Spleen (tissue), 11 donors: ENCODE data around the gene ZBTB14. TPM values are rescaled to one million over a fixed set of nuclear protein-coding genes. Genes with fewer than 3 reads are reported as not detected.

Source experiments
- DNase-seq: peaks from one replicate; pipeline ENCODE4 v3.0.0-alpha.2; 2020
- H3K27ac ChIP-seq, 8 donors: fragments of 200-600 bp; sonication (generic) in 7 of 8; 1 replicate in 4 of 8; 2 replicates in 4 of 8; pipeline versions ENCODE4 v1.5.0 to v1.8.0; 2016 to 2021; ENCODE audit warnings: inconsistent platforms in 4 of 8, mild to moderate bottlenecking in 4 of 8, moderate library complexity in 1 of 8
- H3K27me3 ChIP-seq, 7 donors: fragments of 200-600 bp; sonication (generic) in 6 of 7; replicated peaks in 1 of 7; 1 replicate in 4 of 7; 2 replicates in 3 of 7; pipeline versions ENCODE4 v1.5.0 to v1.8.0; 2016 to 2021; ENCODE audit warnings: inconsistent platforms in 3 of 7, mild to moderate bottlenecking in 1 of 7
- H3K36me3 ChIP-seq, 6 donors: fragments of 200-600 bp; sonication (generic) in 5 of 6; 1 replicate in 4 of 6; 2 replicates in 2 of 6; pipeline versions ENCODE4 v1.5.0 to v1.8.0; 2016 to 2021; ENCODE audit warnings: inconsistent platforms in 2 of 6
- H3K4me1 ChIP-seq, 6 donors: fragments of 200-600 bp; sonication (generic) in 5 of 6; 1 replicate in 3 of 6; 2 replicates in 3 of 6; pipeline versions ENCODE4 v1.5.0 to v1.8.0; 2016 to 2021; ENCODE audit warnings: inconsistent platforms in 3 of 6
- H3K4me3 ChIP-seq, 8 donors: fragments of 200-600 bp; sonication (generic) in 7 of 8; 1 replicate in 4 of 8; 2 replicates in 4 of 8; pipeline versions ENCODE4 v1.5.0 to v1.8.0; 2016 to 2021; ENCODE audit warnings: inconsistent platforms in 4 of 8, mild to moderate bottlenecking in 4 of 8, moderate library complexity in 2 of 8
- H3K9me3 ChIP-seq, 8 donors: fragments of 200-600 bp; sonication (generic) in 7 of 8; 1 replicate in 4 of 8; 2 replicates in 4 of 8; pipeline versions ENCODE4 v1.5.0 to v1.8.0; 2016 to 2021; ENCODE audit warnings: inconsistent platforms in 4 of 8
- POLR2A ChIP-seq, 3 donors: fragments of 450-650 bp; IDR thresholded peaks; one replicate each; pipeline ENCODE4 v1.5.1; 2017; ENCODE audit warnings: antibody characterized with exemption in 3 of 3, mild to moderate bottlenecking in 1 of 3
- POLR2AphosphoS5 ChIP-seq, 3 donors: sonication (generic); formaldehyde crosslinking; IDR thresholded peaks; one replicate each; pipeline ENCODE4 v1.5.1; 2017; ENCODE audit warnings: antibody characterized with exemption in 3 of 3
- whole genome bisulfite sequencing, 5 donors: extraction: QIAGEN DNeasy Blood & Tissue Kit in 3 of 5; methylation state at CpG; one replicate each; pipeline versions ENCODE4 v1.1.5 to v1.1.7; 2013 to 2018; 5-methylcytosine and 5-hydroxymethylcytosine counted together
- intact Hi-C: fragments of 100-400 bp; cut with DNase I; formaldehyde crosslinking; loops from one replicate; pipeline ENCODE4 v1.15.0; 2023; ENCODE audit warnings: low total_unique reads
- polyA plus RNA-seq, 3 donors: library from polyadenylated mRNA; stranded (reverse); fragments of 200-250 nt; gene quantifications; one replicate each; pipeline ENCODE4 v1.2.1, GENCODE V29; 2013
- total RNA-seq, 7 donors: library from RNA; depleted of rRNA in 3 of 7; stranded (reverse); fragments of >200 nt in 3 of 7; fragmentation: NEBNext Ultra II Directional in 4 of 7; extraction: Animal tissue kit (Norgen Biotek cat#: 25700) in 4 of 7; gene quantifications; one replicate each; pipeline versions ENCODE4 v1.1.0 to v1.2.1, GENCODE V29; 2016 to 2021
- TF ChIP-seq, protein P1 (sequence below), 11 experiments: fragments of 200-600 bp in 7 of 11; fragments of 450-650 bp in 4 of 11; sonication (generic) in 4 of 11; IDR thresholded peaks in 8 of 11; conservative IDR thresholded peaks in 3 of 11; 1 replicate in 7 of 11; 2 replicates in 4 of 11; pipeline versions ENCODE4 v1.4.0 to v1.8.0; 2016 to 2021; ENCODE audit warnings: antibody characterized with exemption in 11 of 11, inconsistent platforms in 4 of 11, mild to moderate bottlenecking in 1 of 11
- donor health status: healthy with polysubstance abuse.
- donor health status: DM: no; HTN: no; CAD: no; lungs with moderate emphysema.
- donor health status: DM: no; HTN: no; CAD: no.
- donor health status: Bipolar disorder and iron deficiency.
- donor health status: healthy.
- donor health status: DM: no; HTN: no; CAD: no.
- donor health status: DM: yes; HTN: yes; CAD: no.

The ZBTB14 gene
- total and polyA plus RNA-seq, 10 donors = 12.9 to 26.7 (median 20.9) TPM

DNA sequence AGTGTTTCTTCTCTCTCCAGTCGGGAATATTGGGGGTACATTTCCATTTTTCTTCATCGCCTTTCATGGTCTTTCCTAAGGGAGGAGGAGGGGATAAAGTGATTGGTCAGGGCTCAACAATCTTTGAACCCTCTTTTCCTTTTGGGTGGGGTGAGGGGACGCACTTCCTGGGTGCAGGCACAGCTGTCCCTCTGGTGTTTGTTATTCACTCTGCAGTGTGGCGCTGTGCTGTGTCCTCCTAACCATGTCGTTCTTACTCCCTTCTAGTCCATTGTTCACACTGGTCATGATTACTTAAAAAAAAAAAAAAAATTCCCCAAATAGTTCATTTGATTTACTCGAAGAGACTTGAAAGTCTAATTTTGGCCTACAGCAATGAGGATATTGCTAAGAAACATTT, 44.4 kb downstream of the ZBTB14 start:
- no peak overlapping the region for H3K27ac ChIP-seq
- TF ChIP-seq, protein P1, sequence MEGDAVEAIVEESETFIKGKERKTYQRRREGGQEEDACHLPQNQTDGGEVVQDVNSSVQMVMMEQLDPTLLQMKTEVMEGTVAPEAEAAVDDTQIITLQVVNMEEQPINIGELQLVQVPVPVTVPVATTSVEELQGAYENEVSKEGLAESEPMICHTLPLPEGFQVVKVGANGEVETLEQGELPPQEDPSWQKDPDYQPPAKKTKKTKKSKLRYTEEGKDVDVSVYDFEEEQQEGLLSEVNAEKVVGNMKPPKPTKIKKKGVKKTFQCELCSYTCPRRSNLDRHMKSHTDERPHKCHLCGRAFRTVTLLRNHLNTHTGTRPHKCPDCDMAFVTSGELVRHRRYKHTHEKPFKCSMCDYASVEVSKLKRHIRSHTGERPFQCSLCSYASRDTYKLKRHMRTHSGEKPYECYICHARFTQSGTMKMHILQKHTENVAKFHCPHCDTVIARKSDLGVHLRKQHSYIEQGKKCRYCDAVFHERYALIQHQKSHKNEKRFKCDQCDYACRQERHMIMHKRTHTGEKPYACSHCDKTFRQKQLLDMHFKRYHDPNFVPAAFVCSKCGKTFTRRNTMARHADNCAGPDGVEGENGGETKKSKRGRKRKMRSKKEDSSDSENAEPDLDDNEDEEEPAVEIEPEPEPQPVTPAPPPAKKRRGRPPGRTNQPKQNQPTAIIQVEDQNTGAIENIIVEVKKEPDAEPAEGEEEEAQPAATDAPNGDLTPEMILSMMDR (IDR thresholded peaks at IDR 0.05 in 8 of 11, conservative IDR thresholded peaks at IDR 0.05 in 3 of 11) = no peak
- TF ChIP-seq POLR2AphosphoS5 (IDR thresholded peaks at IDR 0.05) = no peak
- TF ChIP-seq POLR2A (IDR thresholded peaks at IDR 0.05) = no peak

DNA sequence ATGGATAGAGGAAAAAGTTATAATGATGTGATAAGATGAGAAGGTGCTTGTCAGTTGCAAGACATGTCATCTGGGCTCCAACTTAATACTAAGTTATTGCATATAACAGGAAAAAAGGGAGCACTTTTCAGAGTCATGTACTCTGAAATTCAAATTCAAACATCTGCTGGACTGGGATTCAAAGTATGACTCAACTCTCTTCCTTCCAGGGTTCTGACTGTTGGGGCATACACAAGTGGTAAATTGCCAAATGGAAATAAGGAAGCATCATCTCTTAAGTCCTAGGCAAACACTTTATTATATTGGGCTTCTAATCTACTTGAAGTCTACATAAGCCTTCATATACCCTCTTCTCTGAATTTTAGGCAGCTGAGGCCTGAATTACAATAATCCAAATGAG, 44.9 kb downstream of the ZBTB14 start:
- no peaks in the 10 kb centered on the region for H3K36me3 ChIP-seq
- no peak overlapping the region for H3K4me3 ChIP-seq
- H3K9me3 ChIP-seq = no peaks in the 10 kb centered on the region
- TF ChIP-seq POLR2A (IDR thresholded peaks at IDR 0.05) (no peak), POLR2AphosphoS5 (IDR thresholded peaks at IDR 0.05) (no peak)
- TF ChIP-seq, protein P1 (IDR thresholded peaks at IDR 0.05 in 8 of 11, conservative IDR thresholded peaks at IDR 0.05 in 3 of 11) = no peak
- DNase-seq = no peak
- no peak overlapping the region for H3K27ac ChIP-seq
- H3K4me1 ChIP-seq = no peaks in the 10 kb centered on the region
- no peaks in the 10 kb centered on the region for H3K27me3 ChIP-seq
- intact Hi-C loops = no loop called here

More for the DNA sequence above, 44.4 kb downstream of the ZBTB14 start:
- no peaks in the 10 kb centered on the region for H3K9me3 ChIP-seq
- no peaks in the 10 kb centered on the region for H3K4me1 ChIP-seq
- H3K27me3 ChIP-seq = no peaks in the 10 kb centered on the region
- H3K36me3 ChIP-seq = no peaks in the 10 kb centered on the region
- no peak for DNase-seq
- WGBS, 5 donors = 81 to 92% (median 83%) methylated on average over 6 of the region's 6 CpGs
- intact Hi-C loops = no loop called here
- H3K4me3 ChIP-seq = no peak overlapping the region

DNA sequence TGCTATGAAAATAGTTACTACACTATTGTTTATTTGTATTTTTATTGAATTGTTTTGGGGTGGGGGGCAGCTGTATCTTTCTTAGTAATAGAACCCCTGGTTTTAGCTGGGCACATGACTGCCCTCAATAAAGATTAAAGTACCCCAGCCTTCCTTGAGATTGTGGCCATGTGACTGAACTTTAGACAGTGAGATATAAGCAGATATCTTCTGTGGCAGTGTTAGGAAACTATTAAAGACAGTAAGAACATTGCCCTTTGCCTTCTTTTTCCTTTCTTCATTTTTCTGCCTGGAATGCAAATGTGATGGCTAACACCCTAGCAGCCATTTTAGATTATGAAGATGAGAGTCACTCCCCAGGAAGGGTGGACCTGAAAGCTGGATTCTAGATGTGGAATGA, 50.6 kb downstream of the ZBTB14 start:
- TF ChIP-seq POLR2A (IDR thresholded peaks at IDR 0.05) = no peak
- TF ChIP-seq, protein P1 (IDR thresholded peaks at IDR 0.05 in 8 of 11, conservative IDR thresholded peaks at IDR 0.05 in 3 of 11) = no peak
- DNase-seq = no peak
- peaks cover under 1 to 21% (median 11%) of the 10 kb centered on the region in 6 donors for H3K4me1 ChIP-seq
- H3K36me3 ChIP-seq = peaks cover 0 to 42% (median 13%) of the 10 kb centered on the region in 6 donors
- no peak overlapping the region for H3K27ac ChIP-seq
- H3K4me3 ChIP-seq = no peak overlapping the region
- intact Hi-C loops = loop anchor here (5.0 kb wide), 1 partner anchor 47 kb away; no protein-coding TSS in a partner anchor
- no peaks in the 10 kb centered on the region for H3K9me3 ChIP-seq
- no peaks in the 10 kb centered on the region for H3K27me3 ChIP-seq

DNA sequence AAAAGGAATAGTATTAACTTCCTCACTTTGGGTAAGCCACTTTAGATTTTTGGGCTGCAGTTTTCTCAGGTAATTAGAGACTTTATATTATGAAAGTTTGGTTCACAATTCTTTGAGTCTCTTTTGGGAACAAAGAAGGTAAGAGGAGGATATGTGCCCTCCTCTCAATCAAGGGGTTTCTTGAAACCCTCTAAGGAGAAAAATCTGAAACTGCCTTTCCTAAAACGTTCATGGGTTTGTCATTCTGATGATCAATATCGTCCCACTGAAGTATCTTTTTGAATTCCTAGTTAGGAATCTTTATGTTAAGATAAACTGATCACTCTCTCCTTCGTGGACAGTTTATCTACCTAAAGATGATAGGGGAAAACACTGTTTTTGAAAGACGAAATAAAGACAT, 56.1 kb downstream of the ZBTB14 start:
- Histone ChIP-seq H3K27me3 (no peaks in the 10 kb centered on the region), H3K9me3 (no peaks in the 10 kb centered on the region), H3K36me3 (peaks cover 0 to 41% (median 13%) of the 10 kb centered on the region in 6 donors), H3K27ac (no peak overlapping the region), H3K4me3 (peak overlapping the region in 5 of 8 donors; percentile 54 to 77 (median 66)), H3K4me1 (peaks cover 17 to 56% (median 37%) of the 10 kb centered on the region in 6 donors)
- TF ChIP-seq POLR2A (IDR thresholded peaks at IDR 0.05) (no peak), POLR2AphosphoS5 (IDR thresholded peaks at IDR 0.05) (no peak)
- TF ChIP-seq, protein P1 (IDR thresholded peaks at IDR 0.05 in 8 of 11, conservative IDR thresholded peaks at IDR 0.05 in 3 of 11) = no peak
- WGBS, 5 donors = 80 to 86% (median 83%) methylated on average over 4 of the region's 4 CpGs
- no peak for DNase-seq
- intact Hi-C loops = no loop called here

Other genes starting within 250 kb of the ZBTB14 start
- not detected for gene AKAIN1, start 98.5 kb downstream of the ZBTB14 start, total RNA-seq
- gene AKAIN1, start 98.5 kb downstream of the ZBTB14 start, polyA plus RNA-seq = not detected
- gene EPB41L3, start 248.3 kb upstream of the ZBTB14 start, total RNA-seq = 100 to 1,000 TPM in 2 of 7 donors, 10 to 100 TPM in 5; 48.0 to 121 (median 62.9) TPM
- gene EPB41L3, start 248.3 kb upstream of the ZBTB14 start, polyA plus RNA-seq = 10 to 100 TPM in 1 of 3 donors, 1 to 10 TPM in 2; 8.0 to 11.0 (median 9.9) TPM